Measurements from ENCODE around the gene DPY19L3.
A peak's percentile ranks its signal among the peaks of the same experiment; 100 is the strongest.
"Not testable (repeated sequence)": the region's sequence is repeated elsewhere in the genome, so short reads cannot be mapped to it uniquely, and the experiment has no call there.

Gene DPY19L3

DNA sequence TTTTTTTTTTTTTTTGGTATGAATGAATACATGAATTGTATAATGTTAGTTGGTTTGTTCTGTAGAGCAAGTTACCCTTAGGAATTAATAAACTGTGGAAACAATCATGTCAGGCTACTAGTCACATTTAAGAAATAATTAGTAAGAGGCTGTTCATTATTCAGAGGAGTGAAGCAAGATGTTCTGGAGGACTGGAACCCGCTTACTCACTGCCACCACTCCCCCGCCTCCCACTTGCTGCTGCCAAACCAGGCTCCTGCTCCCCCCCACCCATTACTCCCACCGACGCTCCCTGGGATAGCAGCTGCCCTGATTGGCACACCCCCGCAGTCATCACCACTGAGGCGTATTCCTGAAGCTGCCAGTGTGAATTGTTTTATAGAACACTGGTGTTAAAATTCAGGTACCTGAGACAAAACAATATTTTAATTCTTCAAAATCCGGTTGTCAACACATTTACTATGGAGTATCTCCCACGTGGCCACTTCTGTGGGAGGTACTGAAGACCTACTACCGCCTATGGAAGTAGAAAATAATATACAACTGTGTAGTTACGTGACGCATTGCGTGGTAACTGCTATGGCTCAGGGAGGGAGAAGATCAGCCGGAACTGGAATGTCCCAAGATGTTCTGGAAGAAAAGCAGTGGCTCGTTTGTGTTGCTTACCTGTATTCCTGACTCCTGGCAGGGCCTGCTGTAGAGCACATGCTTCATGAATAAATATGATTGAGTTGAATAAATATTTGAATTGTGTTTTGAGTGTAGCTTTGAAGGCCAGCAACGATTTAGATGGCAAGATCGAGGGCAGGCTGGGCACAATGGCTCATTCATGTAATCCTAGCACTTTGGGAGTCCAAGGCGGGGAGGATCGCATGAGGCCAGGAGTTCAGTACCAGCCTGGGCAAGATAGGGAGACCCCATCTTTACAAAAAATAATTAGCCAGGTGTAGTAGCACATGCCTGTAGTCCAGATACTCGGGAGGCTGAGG is 1.7 kb downstream of the DPY19L3 start:
- Histone ChIP-seq H3K36me3 (ENCODE audit: control insufficient read depth in 5 of 5, insufficient read depth in 5 of 5, low read length in 5 of 5) (peaks cover 7 to 24% (median 13%) of the 10 kb centered on the region in 5 donors), H3K27me3 (ENCODE audit: control insufficient read depth in 5 of 5, insufficient read depth in 4 of 5, low read length in 5 of 5) (no peaks in the 10 kb centered on the region), H3K4me3 (ENCODE audit: low read depth in 1 of 5, low read length in 5 of 5) (no peak overlapping the region), H3K9me3 (ENCODE audit: control insufficient read depth in 5 of 5, low read length in 5 of 5) (no peaks in the 10 kb centered on the region), H3K9ac (ENCODE audit: low read length in 5 of 5) (peak overlapping the region in 2 of 5 donors; percentile 56 to 77), H3K4me1 (ENCODE audit: control insufficient read depth in 5 of 5, insufficient read depth in 5 of 5, low read length in 5 of 5) (peaks cover 0 to 27% (median 21%) of the 10 kb centered on the region in 5 donors), H3K27ac (ENCODE audit: low read depth, low read length) (no peak overlapping the region)

DNA sequence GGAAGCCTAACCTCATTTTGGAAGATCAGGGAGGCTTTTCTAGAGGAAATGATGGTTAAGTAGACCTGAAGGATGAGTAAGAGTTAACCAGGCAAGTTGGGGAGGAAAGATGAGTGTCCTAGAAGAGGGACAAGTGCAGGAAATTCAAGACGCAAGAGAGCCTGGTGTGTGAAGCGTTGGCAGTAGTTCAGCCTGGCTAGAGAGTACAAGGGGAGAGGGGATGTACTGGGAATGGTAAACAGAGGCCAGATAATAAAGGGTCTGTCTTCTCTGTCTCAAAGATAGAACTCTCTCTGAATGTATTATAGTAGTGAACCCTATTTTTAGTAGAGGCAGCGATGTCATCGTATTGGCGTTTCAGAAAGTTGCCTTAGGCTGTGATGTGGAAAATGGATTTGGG is 9.7 kb downstream of the DPY19L3 start:
- Histone ChIP-seq H3K9me3 (ENCODE audit: control insufficient read depth in 5 of 5, low read length in 5 of 5) (no peaks in the 10 kb centered on the region), H3K27me3 (ENCODE audit: control insufficient read depth in 5 of 5, insufficient read depth in 4 of 5, low read length in 5 of 5) (no peaks in the 10 kb centered on the region), H3K36me3 (ENCODE audit: control insufficient read depth in 5 of 5, insufficient read depth in 5 of 5, low read length in 5 of 5) (peaks cover 5 to 38% (median 7%) of the 10 kb centered on the region in 5 donors), H3K9ac (ENCODE audit: low read length in 5 of 5) (no peak overlapping the region), H3K4me1 (ENCODE audit: control insufficient read depth in 5 of 5, insufficient read depth in 5 of 5, low read length in 5 of 5) (no peaks in the 10 kb centered on the region), H3K27ac (ENCODE audit: low read depth, low read length) (no peak overlapping the region), H3K4me3 (ENCODE audit: low read depth in 1 of 5, low read length in 5 of 5) (no peak overlapping the region)

- no peak overlapping the region for H3K27ac ChIP-seq (ENCODE audit: low read depth, low read length)
- H3K4me1 ChIP-seq (ENCODE audit: control insufficient read depth in 5 of 5, insufficient read depth in 5 of 5, low read length in 5 of 5), result no peaks in the 10 kb centered on the region
- no peak overlapping the region for H3K4me3 ChIP-seq (ENCODE audit: low read depth in 1 of 5, low read length in 5 of 5)
- H3K27me3 ChIP-seq (ENCODE audit: control insufficient read depth in 5 of 5, insufficient read depth in 4 of 5, low read length in 5 of 5), result no peaks in the 10 kb centered on the region
- no peak overlapping the region for H3K9ac ChIP-seq (ENCODE audit: low read length in 5 of 5)
- H3K9me3 ChIP-seq (ENCODE audit: control insufficient read depth in 5 of 5, low read length in 5 of 5), result no peaks in the 10 kb centered on the region
- peaks cover 5 to 38% (median 7%) of the 10 kb centered on the region in 5 donors for H3K36me3 ChIP-seq (ENCODE audit: control insufficient read depth in 5 of 5, insufficient read depth in 5 of 5, low read length in 5 of 5)
Observed at GRCh38 chr19:32415669-32416068, 10.1 kb downstream of the DPY19L3 start.

GRCh38 chr19:32416749-32417456 is 11.3 kb downstream of the DPY19L3 start:
- Histone ChIP-seq H3K9me3 (ENCODE audit: control insufficient read depth in 5 of 5, low read length in 5 of 5) (no peaks in the 10 kb centered on the region), H3K27ac (ENCODE audit: low read depth, low read length) (no peak overlapping the region), H3K27me3 (ENCODE audit: control insufficient read depth in 5 of 5, insufficient read depth in 4 of 5, low read length in 5 of 5) (no peaks in the 10 kb centered on the region), H3K36me3 (ENCODE audit: control insufficient read depth in 5 of 5, insufficient read depth in 5 of 5, low read length in 5 of 5) (peaks cover 0 to 32% (median 2%) of the 10 kb centered on the region in 5 donors), H3K4me1 (ENCODE audit: control insufficient read depth in 5 of 5, insufficient read depth in 5 of 5, low read length in 5 of 5) (no peaks in the 10 kb centered on the region), H3K4me3 (ENCODE audit: low read depth in 1 of 5, low read length in 5 of 5) (no peak overlapping the region), H3K9ac (ENCODE audit: low read length in 5 of 5) (no peak overlapping the region)

DNA sequence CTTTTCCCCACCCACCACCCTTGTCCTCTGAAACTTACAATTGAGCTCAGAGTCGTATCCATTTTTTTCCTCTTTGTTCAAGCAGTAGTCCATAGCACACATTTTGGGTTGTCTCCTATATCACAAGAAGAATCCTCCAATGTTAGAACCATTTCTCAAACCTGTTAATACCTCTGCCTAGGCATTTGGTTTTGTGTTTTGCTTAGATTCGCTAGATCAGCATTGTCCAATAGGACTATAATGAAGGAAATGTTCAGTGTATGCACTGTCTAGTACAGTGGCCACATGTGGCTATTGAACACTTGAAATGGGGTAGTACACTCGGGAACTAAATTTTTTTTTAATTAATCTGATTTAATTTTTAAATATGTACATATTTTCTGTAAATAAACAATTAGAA is 12.6 kb downstream of the DPY19L3 start:
- H3K9ac ChIP-seq (ENCODE audit: low read length in 5 of 5), result no peak overlapping the region
- no peak overlapping the region for H3K4me3 ChIP-seq (ENCODE audit: low read depth in 1 of 5, low read length in 5 of 5)
- H3K27me3 ChIP-seq (ENCODE audit: control insufficient read depth in 5 of 5, insufficient read depth in 4 of 5, low read length in 5 of 5), result no peaks in the 10 kb centered on the region
- peaks cover 0 to 26% (median 0%) of the 10 kb centered on the region in 5 donors for H3K36me3 ChIP-seq (ENCODE audit: control insufficient read depth in 5 of 5, insufficient read depth in 5 of 5, low read length in 5 of 5)
- no peaks in the 10 kb centered on the region for H3K9me3 ChIP-seq (ENCODE audit: control insufficient read depth in 5 of 5, low read length in 5 of 5)
- no peaks in the 10 kb centered on the region for H3K4me1 ChIP-seq (ENCODE audit: control insufficient read depth in 5 of 5, insufficient read depth in 5 of 5, low read length in 5 of 5)
- H3K27ac ChIP-seq (ENCODE audit: low read depth, low read length), result no peak overlapping the region

DNA sequence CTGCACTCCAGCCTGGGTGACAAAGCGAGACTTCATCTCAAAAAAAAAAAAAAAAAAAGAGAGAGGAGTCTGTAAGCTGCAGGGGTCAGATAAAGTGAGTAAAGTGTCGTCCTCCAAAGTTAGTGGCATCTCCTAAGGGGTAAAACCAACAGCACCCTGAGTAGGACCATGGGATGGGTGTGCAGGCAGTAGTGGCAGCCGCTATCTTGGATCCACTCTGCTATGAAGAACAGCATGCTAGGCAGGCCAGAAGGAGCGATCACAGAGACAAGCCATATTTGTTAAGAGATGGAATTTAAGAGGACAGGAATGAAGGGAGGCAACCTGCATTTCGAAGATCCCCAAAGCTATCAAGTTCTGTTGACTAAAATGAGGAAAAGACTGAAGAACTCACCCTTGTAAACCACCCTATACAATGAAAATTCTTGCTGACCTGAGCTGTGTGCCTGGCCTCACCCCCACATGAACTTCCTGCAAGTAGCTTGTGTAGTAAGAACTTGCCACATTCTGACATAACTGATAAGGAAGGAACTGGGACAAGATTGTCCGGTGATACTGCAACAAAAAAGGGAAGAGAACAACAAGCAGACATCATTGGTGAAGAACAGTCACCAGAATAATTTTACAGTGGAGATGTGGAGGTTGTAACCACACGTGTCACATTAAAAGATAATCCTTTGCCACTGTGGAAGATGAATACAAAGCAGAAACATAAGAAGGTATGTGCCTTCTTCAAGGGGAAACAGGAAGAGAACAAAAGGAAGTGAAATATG is 16.2 kb downstream of the DPY19L3 start:
- H3K27ac ChIP-seq (ENCODE audit: low read depth, low read length), result no peak overlapping the region
- no peaks in the 10 kb centered on the region for H3K4me1 ChIP-seq (ENCODE audit: control insufficient read depth in 5 of 5, insufficient read depth in 5 of 5, low read length in 5 of 5)
- no peaks in the 10 kb centered on the region for H3K27me3 ChIP-seq (ENCODE audit: control insufficient read depth in 5 of 5, insufficient read depth in 4 of 5, low read length in 5 of 5)
- no peaks in the 10 kb centered on the region for H3K9me3 ChIP-seq (ENCODE audit: control insufficient read depth in 5 of 5, low read length in 5 of 5)
- H3K4me3 ChIP-seq (ENCODE audit: low read depth in 1 of 5, low read length in 5 of 5), result no peak overlapping the region
- no peak overlapping the region for H3K9ac ChIP-seq (ENCODE audit: low read length in 5 of 5)
- peaks cover 0 to 8% (median 0%) of the 10 kb centered on the region in 5 donors for H3K36me3 ChIP-seq (ENCODE audit: control insufficient read depth in 5 of 5, insufficient read depth in 5 of 5, low read length in 5 of 5)

DNA sequence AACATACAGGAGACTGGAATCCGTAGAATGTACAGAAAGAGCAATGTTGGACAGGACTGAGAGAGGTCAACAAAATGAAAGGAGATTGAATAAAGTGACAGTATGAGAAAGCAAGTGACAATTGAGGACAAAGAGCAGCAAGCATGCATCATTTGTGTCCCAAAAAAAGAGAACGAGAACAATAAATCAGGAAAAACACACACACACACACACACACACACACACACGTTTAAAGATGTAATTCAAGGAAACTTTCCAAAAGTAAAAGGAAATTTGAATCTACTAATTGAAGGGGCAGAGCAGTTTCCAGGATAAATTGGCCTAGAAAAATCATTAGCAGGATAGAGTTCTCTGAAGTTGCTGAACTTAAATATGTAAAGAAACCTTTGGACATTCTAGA is 16.9 kb downstream of the DPY19L3 start:
- no peak overlapping the region for H3K4me3 ChIP-seq (ENCODE audit: low read depth in 1 of 5, low read length in 5 of 5)
- no peak overlapping the region for H3K27ac ChIP-seq (ENCODE audit: low read depth, low read length)
- peaks cover 0 to 7% (median 0%) of the 10 kb centered on the region in 5 donors for H3K36me3 ChIP-seq (ENCODE audit: control insufficient read depth in 5 of 5, insufficient read depth in 5 of 5, low read length in 5 of 5)

GRCh38 chr19:32423944-32424343 is 18.4 kb downstream of the DPY19L3 start:
- H3K9me3 ChIP-seq (ENCODE audit: control insufficient read depth in 5 of 5, low read length in 5 of 5); H3K9ac ChIP-seq (ENCODE audit: low read length in 5 of 5); H3K36me3 ChIP-seq (ENCODE audit: control insufficient read depth in 5 of 5, insufficient read depth in 5 of 5, low read length in 5 of 5); H3K4me3 ChIP-seq (ENCODE audit: low read depth in 1 of 5, low read length in 5 of 5); H3K4me1 ChIP-seq (ENCODE audit: control insufficient read depth in 5 of 5, insufficient read depth in 5 of 5, low read length in 5 of 5); H3K27me3 ChIP-seq (ENCODE audit: control insufficient read depth in 5 of 5, insufficient read depth in 4 of 5, low read length in 5 of 5); H3K27ac ChIP-seq (ENCODE audit: low read depth, low read length): not testable (repeated sequence)

More for the DNA sequence above, 16.9 kb downstream of the DPY19L3 start:
- Histone ChIP-seq H3K9ac (ENCODE audit: low read length in 5 of 5) (no peak overlapping the region), H3K4me1 (ENCODE audit: control insufficient read depth in 5 of 5, insufficient read depth in 5 of 5, low read length in 5 of 5) (no peaks in the 10 kb centered on the region), H3K27me3 (ENCODE audit: control insufficient read depth in 5 of 5, insufficient read depth in 4 of 5, low read length in 5 of 5) (no peaks in the 10 kb centered on the region), H3K9me3 (ENCODE audit: control insufficient read depth in 5 of 5, low read length in 5 of 5) (no peaks in the 10 kb centered on the region)

DNA sequence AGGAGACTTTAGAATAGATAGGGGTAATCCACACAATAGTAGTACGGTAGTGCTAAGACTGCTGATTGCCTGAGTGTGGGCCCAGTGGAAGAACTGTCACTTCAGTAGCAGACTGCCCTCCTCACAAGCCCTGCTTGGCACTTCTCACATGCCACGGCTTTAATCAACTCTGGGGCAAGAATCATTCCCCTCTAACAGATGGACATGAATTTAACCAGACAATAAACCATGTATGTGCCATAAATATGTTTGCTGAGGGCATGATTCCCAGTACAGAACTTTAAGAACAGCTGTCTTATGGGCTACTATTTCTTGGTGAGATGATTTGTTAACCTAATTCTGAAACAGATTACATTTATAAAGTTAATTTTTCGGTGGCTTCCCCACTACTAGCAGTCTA is 22.0 kb downstream of the DPY19L3 start:
- Histone ChIP-seq H3K36me3 (ENCODE audit: control insufficient read depth in 5 of 5, insufficient read depth in 5 of 5, low read length in 5 of 5) (peaks cover 0 to 7% (median 3%) of the 10 kb centered on the region in 5 donors), H3K4me1 (ENCODE audit: control insufficient read depth in 5 of 5, insufficient read depth in 5 of 5, low read length in 5 of 5) (peaks cover 0 to 1% (median 0%) of the 10 kb centered on the region in 5 donors), H3K9ac (ENCODE audit: low read length in 5 of 5) (no peak overlapping the region), H3K27ac (ENCODE audit: low read depth, low read length) (no peak overlapping the region), H3K4me3 (ENCODE audit: low read depth in 1 of 5, low read length in 5 of 5) (no peak overlapping the region), H3K9me3 (ENCODE audit: control insufficient read depth in 5 of 5, low read length in 5 of 5) (no peaks in the 10 kb centered on the region), H3K27me3 (ENCODE audit: control insufficient read depth in 5 of 5, insufficient read depth in 4 of 5, low read length in 5 of 5) (no peaks in the 10 kb centered on the region)

Data from subcutaneous abdominal adipose tissue (tissue), 5 donors.